CD1c-positive myeloid dendritic cell (primary cell): Measurements from ENCODE around the gene PER3.
A peak's percentile ranks its signal among the peaks of the same experiment; 100 is the strongest.
"Not testable (repeated sequence)": the region's sequence is repeated elsewhere in the genome, so short reads cannot be mapped to it uniquely, and the experiment has no call there.

Source experiments
- DNase-seq: peaks from one replicate; pipeline ENCODE4 v3.0.0-alpha.2; 2016; ENCODE audit errors: extremely low spot score

PER3 gene

DNA sequence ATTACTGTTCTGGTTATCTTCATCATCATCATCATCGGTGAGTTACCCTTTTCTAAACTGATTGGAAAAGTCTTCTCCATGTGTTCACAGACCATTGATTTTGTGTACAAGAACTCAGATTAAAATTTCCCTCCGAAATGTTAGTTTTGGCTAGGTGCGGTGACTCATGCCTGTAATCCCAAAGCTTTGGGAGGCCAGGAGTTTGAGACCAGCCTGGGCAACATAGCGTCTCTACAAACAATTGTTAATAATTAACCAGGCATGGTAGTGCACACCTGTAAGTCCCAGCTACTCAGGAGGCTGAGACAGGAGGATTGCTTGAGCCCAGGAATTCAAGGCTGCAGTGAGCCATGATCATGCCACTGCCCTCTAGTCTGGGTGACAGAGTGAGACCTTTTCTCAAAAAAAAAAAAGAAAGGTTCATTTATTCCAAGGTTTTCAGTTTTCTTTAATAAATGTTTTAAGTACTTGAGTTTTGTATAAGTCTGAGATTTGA lies 5.9 kb upstream of the PER3 start:
- no peak for DNase-seq

DNA sequence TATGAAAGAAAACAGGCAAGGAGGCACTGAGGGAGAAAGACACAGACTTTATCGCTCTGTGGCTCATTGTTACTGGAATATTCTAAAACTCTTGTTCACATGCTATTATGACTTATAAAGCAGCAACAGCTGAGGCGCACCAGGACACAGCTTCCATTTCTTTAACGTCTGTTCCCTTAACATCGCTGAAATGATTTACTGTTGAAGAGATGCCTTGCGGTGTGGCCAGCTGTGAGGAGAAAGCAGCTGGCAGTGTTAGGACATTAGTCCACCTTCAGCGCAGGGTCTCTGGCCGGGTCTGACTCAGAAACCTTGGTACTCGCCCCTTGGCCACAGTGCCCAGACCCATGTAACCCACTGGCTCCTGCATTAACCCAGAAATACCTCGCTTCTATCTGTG lies 3.1 kb upstream of the PER3 start:
- DNase-seq: no peak

DNA sequence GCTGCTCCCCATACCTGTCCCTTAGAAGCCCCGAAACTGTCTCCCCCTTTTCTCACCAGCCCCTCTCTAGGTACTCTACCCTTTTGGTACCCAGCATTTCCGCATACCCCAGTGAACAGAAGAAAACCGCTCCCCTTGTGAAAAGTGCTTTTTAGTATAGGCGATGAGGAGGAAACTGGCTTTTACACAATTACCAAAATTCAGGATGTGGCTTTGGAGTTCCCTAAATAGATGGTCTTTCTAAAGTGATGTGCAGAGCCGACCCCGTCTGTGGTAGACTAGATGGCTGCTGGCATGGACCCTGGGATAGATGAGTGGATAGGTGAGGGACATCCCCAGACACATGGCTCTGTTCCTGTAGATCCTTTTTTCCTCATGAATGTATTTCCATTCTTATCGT lies 2.6 kb upstream of the PER3 start:
- peak; percentile 30 for DNase-seq

DNA sequence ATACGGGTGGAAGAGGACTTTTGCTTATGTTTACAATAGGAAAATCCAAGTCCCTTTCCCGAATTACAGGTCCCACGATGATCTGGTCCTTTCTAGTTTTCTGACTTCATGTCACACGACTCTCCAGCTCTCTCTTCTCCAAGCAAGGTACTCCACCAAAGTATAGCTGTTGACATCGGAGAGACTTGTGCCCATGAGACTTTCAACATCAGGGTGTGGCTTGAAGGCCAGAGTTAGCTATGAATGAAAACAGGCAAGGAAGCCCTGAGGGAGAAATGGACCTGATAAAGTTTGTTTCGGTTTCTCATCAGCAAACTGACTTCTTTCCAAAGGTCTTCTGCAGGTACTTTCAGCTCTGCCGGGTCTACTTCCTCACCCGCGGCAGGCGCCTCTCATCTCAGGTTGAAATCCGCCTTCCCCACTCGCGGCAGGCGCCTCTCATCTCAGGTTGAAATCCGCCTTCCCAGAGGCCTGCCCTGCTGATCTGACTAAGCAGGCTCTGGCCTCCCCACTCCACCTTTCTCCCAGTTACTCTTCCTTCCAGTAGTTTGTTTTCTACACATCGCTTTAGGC lies 2.1 kb upstream of the PER3 start:
- peak; percentile 8 for DNase-seq

DNA sequence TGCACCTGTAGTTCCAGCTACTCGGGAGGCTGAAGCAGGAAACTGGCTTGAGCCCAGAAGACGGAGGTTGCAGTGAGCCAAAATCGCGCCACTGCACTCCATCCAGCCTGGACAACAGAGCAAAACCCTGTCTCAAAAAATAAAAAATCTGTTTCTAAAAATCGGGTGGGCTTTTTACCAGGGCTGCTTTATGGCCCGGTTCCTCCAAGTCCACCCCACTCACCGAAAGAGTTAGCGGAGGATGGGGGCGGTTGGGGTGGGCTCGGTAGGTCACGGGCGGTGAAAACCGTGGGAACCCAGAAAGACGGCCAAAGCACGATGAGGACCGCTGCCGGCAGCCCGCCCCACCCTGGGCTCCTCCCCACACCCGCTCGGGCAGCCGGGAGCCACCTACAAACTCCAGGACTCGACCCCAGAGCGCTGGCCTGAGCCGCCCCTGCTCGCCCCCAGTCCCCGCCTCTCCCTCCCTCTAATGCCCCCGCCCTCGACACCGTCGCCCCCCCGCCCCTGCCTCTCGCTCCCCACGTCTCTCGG lies 846 bp upstream of the PER3 start:
- peak; percentile 45 for DNase-seq

- DNase-seq: no peak
Observed at GRCh38 chr1:7784492-7785071, 491 bp downstream of the PER3 start.

- DNase-seq: no peak
Observed at GRCh38 chr1:7785108-7785507, 1.0 kb downstream of the PER3 start.

GRCh38 chr1:7786795-7787194 lies 2.7 kb downstream of the PER3 start:
- DNase-seq: peak; percentile 48

DNA sequence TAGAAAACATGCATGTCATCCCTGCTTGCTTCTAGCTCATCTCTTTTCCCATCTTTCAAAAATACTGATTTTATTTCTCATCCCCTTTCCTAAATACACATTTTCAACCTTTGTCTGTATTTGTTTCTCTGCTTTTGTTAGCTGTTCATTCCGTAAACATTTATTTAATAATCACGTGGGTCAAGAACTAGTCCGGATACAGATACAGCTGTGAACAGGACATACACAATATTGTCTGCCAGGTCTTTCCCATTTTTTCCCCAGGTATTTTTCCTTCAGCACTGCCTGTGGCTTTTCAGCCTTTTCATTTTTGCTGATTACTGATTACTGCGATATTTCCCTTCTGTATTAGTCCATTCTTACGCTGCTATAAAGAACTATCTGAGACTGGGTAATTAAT lies 5.7 kb downstream of the PER3 start:
- DNase-seq: no peak

GRCh38 chr1:7791027-7791426 lies 6.9 kb downstream of the PER3 start:
- not testable (repeated sequence) for DNase-seq

GRCh38 chr1:7795406-7795805 lies 11.3 kb downstream of the PER3 start:
- DNase-seq: no peak

DNA sequence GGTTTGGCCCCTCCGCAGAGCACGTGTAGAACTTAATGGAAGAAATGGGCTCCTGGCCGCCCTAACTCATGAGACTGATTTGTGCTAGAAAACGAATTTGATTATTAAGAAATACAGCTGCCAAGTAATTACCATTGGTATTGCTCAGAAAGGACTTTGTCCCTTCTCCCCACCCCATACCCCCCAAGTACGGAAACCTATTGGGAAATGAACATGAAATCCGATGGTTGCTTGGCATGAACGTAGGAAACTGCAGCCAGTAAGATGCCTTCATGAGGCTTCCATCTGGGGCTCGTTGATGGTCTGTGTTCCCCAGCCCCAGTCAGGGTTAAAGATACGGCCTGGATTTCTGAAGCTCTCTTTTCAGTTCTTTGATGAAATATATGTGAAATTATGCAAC lies 21.4 kb downstream of the PER3 start:
- DNase-seq: no peak

DNA sequence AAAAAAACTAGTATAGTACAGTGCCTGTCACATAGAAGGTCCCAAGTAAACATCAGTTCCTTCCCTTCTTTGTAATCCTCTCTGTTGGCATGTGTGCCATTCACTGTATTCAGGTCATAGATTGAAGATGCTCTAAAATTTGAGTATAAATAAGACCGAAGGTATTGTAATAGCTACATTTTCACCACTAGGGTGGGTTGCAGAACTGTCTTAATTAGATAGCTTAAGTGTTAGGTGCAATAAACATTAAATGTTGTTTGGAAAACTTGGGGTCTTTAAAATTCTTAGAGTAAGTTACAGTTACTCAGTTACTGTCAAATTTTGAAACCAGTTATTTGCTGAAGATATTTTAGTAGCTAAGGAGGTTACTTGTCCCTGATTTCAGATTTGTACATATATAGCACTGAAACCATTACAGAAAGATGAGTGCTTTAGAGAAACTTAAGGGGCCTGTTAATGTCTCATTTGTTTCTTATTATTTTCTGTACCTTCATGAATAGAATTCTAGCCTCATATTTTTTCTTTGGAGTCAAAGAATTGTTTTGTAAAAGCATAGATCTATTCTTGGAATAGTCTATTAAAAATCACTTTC lies 24.3 kb downstream of the PER3 start:
- peak; percentile 28 for DNase-seq

GRCh38 chr1:7809742-7810141 lies 25.7 kb downstream of the PER3 start:
- DNase-seq: no peak

- DNase-seq: peak; percentile 49
Observed at GRCh38 chr1:7810395-7810794, 26.3 kb downstream of the PER3 start.

DNA sequence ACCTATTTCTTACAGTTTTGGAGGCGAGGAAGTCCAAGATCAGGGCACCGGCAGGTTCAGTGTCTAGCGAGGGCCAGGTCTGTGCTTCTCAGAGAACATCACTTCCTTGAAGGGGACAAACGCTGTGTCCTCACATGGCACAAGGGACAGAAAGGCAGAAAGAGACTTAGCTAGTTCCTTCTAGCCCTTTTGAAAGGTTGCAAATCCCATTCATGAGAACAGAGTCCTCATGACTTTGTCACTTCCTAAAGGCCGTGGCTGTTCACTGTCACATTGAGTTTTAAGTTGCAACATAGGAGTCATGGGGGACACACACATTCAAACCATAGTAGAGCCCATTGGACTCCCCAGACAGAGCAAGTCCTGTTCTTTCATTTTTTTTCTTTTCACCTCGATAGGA lies 27.4 kb downstream of the PER3 start:
- peak; percentile 28 for DNase-seq

DNA sequence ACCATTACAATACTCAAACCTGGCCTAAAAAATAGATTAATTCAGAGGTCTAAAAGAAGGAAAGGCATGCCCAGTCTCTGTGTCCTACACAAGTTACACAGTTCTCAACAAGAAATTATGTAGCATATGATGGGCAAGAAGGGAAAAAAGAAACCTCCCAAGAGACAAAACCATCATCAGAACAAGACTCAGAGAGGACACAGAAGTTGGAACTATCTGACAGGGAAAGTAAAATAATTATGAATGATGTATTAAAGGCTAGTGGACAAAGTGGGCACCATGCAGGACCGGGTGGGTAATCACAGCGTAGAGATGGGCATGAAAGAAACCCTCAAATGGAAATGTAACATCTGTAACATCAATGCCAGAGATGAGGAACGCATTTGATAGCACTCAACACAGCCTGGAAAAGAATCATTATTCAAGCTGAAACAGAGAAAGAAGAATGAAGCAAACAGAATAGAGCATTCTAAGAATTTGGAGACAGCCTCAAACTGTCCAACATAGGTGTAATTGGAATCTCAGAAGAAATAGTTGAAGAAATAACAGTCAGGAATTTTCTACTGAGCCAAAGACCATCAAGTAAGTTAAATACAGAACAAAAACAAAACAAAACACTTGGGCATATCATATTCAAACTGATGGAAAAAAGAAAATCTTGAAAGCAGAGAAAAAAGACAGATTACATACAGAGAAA lies 29.7 kb downstream of the PER3 start:
- DNase-seq: no peak

DNA sequence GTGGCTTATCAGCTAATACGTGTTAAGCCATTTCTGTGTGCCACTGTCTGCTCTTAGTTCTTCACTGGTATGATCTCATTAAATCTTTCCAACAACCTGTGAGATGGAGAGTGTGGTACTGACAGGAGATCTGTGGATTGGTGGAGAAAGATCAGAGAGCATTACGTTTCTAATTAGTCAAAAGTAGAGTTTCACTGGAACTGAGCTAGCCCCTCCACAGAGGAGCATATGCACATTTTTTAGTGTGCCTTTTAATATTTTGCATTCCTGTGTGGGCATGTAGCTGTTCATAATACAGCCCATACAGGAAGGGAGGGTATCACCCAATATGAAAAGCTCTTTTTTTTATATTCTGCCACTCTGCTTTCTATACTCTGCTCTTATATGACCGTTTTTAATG lies 37.2 kb downstream of the PER3 start:
- no peak for DNase-seq

- DNase-seq: no peak
Observed at GRCh38 chr1:7824701-7825100, 40.6 kb downstream of the PER3 start.

- no peak for DNase-seq
Observed at GRCh38 chr1:7826363-7826762, 42.3 kb downstream of the PER3 start.

GRCh38 chr1:7827126-7827955 lies 43.2 kb downstream of the PER3 start:
- DNase-seq: no peak

GRCh38 chr1:7831458-7831857 lies 47.4 kb downstream of the PER3 start:
- no peak for DNase-seq
